ENCODE results near the gene MKRN2. TPM values are rescaled to one million over a fixed set of nuclear protein-coding genes. Genes with fewer than 3 reads are reported as not detected.

The MKRN2 gene
- total RNA-seq, 1 experiment from 2014 or later = 20.3 TPM

DNA sequence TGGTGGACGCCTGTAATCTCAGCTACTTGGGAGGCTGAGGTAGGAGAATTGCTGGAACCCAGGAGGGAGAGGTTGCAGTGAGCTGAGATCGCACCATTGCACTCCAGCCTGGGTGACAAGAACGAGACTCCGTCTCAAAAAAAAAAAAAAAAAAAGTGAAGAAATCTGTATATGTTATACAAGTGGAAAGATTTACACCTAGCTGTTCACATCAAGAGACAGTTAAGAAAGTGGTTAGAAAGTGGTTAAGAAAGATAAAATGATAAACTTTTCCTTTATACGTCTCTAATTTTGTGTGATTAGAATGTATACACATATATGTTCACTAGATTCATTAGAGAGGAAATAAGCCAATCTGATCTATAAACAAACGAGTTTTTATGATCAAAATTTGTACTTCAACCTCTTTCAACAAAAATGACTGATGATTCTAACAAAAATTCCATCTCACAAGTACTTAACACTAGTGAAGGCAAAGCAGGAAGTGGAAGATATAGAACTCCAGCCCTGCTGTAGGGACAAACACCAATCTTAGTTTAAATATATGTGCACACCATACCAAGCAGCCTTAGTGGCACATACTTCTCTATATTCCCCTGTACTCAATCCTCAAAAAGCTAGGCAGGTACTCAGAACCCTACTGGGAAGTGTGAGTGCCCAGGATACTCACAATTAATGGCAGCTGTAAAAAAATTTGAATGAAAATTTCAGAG, 55.8 kb downstream of the MKRN2 start:
- no peaks in the 10 kb centered on the region for H3K27me3 Mint-ChIP-seq (ENCODE audit: unreplicated experiment)
- peaks cover 14% of the 10 kb centered on the region for H3K36me3 Mint-ChIP-seq (ENCODE audit: insufficient read depth, unreplicated experiment)
- DNase-seq = no peak
- BruUV-seq (replicated peaks) = no TSS peak
- no peaks in the 10 kb centered on the region for H3K4me1 Mint-ChIP-seq (ENCODE audit: low read depth, unreplicated experiment)
- H3K27ac Mint-ChIP-seq (ENCODE audit: unreplicated experiment) = no peak overlapping the region
- H3K9me3 Mint-ChIP-seq (ENCODE audit: low read depth, unreplicated experiment) = no peaks in the 10 kb centered on the region
- intact Hi-C loops (cut with micrococcal nuclease; ENCODE audit: unreplicated experiment) = no loop called here
- no peak overlapping the region for H3K4me3 Mint-ChIP-seq (ENCODE audit: low read depth, unreplicated experiment)
- CTCF ChIA-PET = interaction anchor here (0.6 kb wide), 1 partner anchor 138 kb away, joined by 4 read pairs; no protein-coding TSS in a partner anchor
- TF ChIP-seq, protein P1, sequence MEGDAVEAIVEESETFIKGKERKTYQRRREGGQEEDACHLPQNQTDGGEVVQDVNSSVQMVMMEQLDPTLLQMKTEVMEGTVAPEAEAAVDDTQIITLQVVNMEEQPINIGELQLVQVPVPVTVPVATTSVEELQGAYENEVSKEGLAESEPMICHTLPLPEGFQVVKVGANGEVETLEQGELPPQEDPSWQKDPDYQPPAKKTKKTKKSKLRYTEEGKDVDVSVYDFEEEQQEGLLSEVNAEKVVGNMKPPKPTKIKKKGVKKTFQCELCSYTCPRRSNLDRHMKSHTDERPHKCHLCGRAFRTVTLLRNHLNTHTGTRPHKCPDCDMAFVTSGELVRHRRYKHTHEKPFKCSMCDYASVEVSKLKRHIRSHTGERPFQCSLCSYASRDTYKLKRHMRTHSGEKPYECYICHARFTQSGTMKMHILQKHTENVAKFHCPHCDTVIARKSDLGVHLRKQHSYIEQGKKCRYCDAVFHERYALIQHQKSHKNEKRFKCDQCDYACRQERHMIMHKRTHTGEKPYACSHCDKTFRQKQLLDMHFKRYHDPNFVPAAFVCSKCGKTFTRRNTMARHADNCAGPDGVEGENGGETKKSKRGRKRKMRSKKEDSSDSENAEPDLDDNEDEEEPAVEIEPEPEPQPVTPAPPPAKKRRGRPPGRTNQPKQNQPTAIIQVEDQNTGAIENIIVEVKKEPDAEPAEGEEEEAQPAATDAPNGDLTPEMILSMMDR (IDR thresholded peaks at IDR 0.05; ENCODE audit: unreplicated experiment) = no peak

DNA sequence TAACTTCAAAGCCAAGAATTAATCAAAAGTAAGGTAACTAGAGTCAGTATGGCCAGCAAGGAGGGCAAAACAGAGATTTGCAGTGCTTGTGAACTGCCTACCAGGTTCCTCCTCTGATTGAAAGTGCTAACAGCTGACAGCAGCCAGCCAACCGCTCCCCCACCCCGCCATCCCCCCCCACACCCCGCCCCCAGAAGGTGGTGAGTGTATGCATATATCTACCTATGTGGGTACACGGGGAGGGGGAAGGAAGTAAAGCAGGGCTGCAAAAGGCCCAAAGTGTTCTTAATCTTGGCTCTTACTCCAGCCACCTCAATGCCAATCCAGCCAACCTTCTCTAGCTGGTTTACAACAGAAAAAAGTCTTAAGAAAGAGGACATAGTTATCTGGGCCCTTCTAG, 56.4 kb downstream of the MKRN2 start:
- CTCF ChIA-PET = no interaction called here
- no peak overlapping the region for H3K27ac Mint-ChIP-seq (ENCODE audit: unreplicated experiment)
- intact Hi-C loops (cut with micrococcal nuclease; ENCODE audit: unreplicated experiment) = no loop called here

DNA sequence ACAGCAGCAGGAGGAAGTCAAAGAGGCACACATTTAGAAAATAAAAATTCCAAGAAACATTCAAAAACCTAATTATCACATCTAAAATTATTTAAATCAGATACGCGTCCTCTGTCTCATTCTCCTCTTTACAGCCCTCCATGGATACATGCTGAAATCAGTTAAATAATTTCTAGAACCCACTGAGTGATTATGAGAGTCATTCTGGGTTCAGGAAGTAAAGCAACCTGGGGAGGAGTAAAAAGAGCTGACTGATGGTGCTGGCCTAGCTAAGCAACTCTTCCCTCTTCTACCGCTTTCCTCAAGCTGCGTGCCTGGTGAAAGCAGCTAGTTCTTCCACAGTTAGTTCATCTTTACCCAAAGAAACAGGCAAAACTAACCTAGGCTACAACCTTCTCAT, 58.4 kb downstream of the MKRN2 start:
- peaks cover 11% of the 10 kb centered on the region for H3K36me3 Mint-ChIP-seq (ENCODE audit: insufficient read depth, unreplicated experiment)
- intact Hi-C loops (cut with micrococcal nuclease; ENCODE audit: unreplicated experiment) = no loop called here

More for the DNA sequence above, 56.4 kb downstream of the MKRN2 start:
- TF ChIP-seq, protein P1 (IDR thresholded peaks at IDR 0.05; ENCODE audit: unreplicated experiment) = no peak
- Mint-ChIP-seq H3K27me3 (ENCODE audit: unreplicated experiment) (no peaks in the 10 kb centered on the region), H3K4me3 (ENCODE audit: low read depth, unreplicated experiment) (no peak overlapping the region), H3K36me3 (ENCODE audit: insufficient read depth, unreplicated experiment) (peaks cover 11% of the 10 kb centered on the region), H3K4me1 (ENCODE audit: low read depth, unreplicated experiment) (no peaks in the 10 kb centered on the region), H3K9me3 (ENCODE audit: low read depth, unreplicated experiment) (no peaks in the 10 kb centered on the region)
- no TSS peak for BruUV-seq (replicated peaks)
- no peak for DNase-seq

DNA sequence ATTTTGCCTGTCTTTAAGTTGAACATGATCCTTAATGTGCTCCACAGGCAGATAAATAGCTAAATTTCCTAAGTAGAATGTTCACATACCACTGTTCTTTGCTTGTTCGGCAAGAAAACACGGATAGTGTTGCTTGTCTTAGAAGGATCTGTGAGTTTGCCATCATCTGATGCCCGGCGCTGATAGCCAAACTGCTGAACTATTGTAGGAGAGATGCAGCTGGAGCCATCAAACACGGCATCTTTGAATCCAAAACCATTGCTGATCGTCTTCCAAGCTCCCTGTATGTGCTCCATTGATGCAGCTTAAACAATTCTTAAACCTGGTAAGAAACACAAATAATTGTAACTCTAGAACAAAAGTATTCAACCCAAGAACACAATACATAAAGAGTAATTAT, 61.5 kb downstream of the MKRN2 start:
- no peak for DNase-seq
- CTCF ChIA-PET = no interaction called here
- no TSS peak for BruUV-seq (replicated peaks)
- TF ChIP-seq, protein P1 (IDR thresholded peaks at IDR 0.05; ENCODE audit: unreplicated experiment) = no peak
- intact Hi-C loops (cut with micrococcal nuclease; ENCODE audit: unreplicated experiment) = no loop called here
- no peak overlapping the region for H3K4me3 Mint-ChIP-seq (ENCODE audit: low read depth, unreplicated experiment)
- H3K27ac Mint-ChIP-seq (ENCODE audit: unreplicated experiment) = no peak overlapping the region
- no peaks in the 10 kb centered on the region for H3K9me3 Mint-ChIP-seq (ENCODE audit: low read depth, unreplicated experiment)
- peaks cover 10% of the 10 kb centered on the region for H3K4me1 Mint-ChIP-seq (ENCODE audit: low read depth, unreplicated experiment)
- H3K27me3 Mint-ChIP-seq (ENCODE audit: unreplicated experiment) = no peaks in the 10 kb centered on the region
- peaks cover 5% of the 10 kb centered on the region for H3K36me3 Mint-ChIP-seq (ENCODE audit: insufficient read depth, unreplicated experiment)

More for the DNA sequence above, 58.4 kb downstream of the MKRN2 start:
- no peaks in the 10 kb centered on the region for H3K4me1 Mint-ChIP-seq (ENCODE audit: low read depth, unreplicated experiment)
- no peaks in the 10 kb centered on the region for H3K9me3 Mint-ChIP-seq (ENCODE audit: low read depth, unreplicated experiment)
- H3K27ac Mint-ChIP-seq (ENCODE audit: unreplicated experiment) = no peak overlapping the region
- H3K4me3 Mint-ChIP-seq (ENCODE audit: low read depth, unreplicated experiment) = no peak overlapping the region
- BruUV-seq (replicated peaks) = no TSS peak
- CTCF ChIA-PET = interaction anchor here (0.6 kb wide), 1 partner anchor 346 kb away, joined by 4 read pairs; no protein-coding TSS in a partner anchor
- TF ChIP-seq, protein P1 (IDR thresholded peaks at IDR 0.05; ENCODE audit: unreplicated experiment) = no peak
- no peak for DNase-seq
- no peaks in the 10 kb centered on the region for H3K27me3 Mint-ChIP-seq (ENCODE audit: unreplicated experiment)

All from Calu3 (cell line).